Chondrocyte (in vitro differentiated cells): Measurements from ENCODE around the gene UPF2. TPM values are rescaled to one million over a fixed set of nuclear protein-coding genes. Genes with fewer than 3 reads are reported as not detected.
A peak's percentile ranks its signal among the peaks of the same experiment; 100 is the strongest.

ENCODE experiments used
- DNase-seq: peaks from one replicate; pipeline ENCODE4 v3.0.0; 2021; ENCODE audit warnings: mixed read lengths, low spot score
- H3K27ac Mint-ChIP-seq: one replicate; pipeline ENCODE4 v1.8.0; 2021; ENCODE audit warnings: mild to moderate bottlenecking, moderate library complexity, mixed read lengths; ENCODE audit not compliant: unreplicated experiment
- H3K27me3 Mint-ChIP-seq: 2 replicates; pipeline ENCODE4 v1.8.0; 2021; ENCODE audit warnings: low read depth, mixed read lengths
- H3K36me3 Mint-ChIP-seq: 2 replicates; pipeline ENCODE4 v1.8.0; 2021; ENCODE audit warnings: low read depth, mixed read lengths
- H3K4me1 Mint-ChIP-seq: 2 replicates; pipeline ENCODE4 v1.8.0; 2021; ENCODE audit warnings: low read depth, mild to moderate bottlenecking, mixed read lengths
- H3K4me3 Mint-ChIP-seq: one replicate; pipeline ENCODE4 v1.8.0; 2021; ENCODE audit warnings: mild to moderate bottlenecking, moderate library complexity, mixed read lengths; ENCODE audit not compliant: unreplicated experiment
- H3K9me3 Mint-ChIP-seq: 2 replicates; pipeline ENCODE4 v1.8.0; 2021; ENCODE audit warnings: low read depth, mixed read lengths
- total RNA-seq: library from RNA; stranded (reverse); gene quantifications from 3 replicates; pipeline ENCODE4 v1.2.1, GENCODE V29; 2021
- TF ChIP-seq, protein P1 (sequence below): fragments of 200-600 bp; sonication (generic); IDR thresholded peaks from 2 replicates; pipeline ENCODE4 v1.5.0; 2021; ENCODE audit warnings: antibody characterized with exemption, mild to moderate bottlenecking, moderate library complexity

Gene UPF2
- total RNA-seq, 1 donor from 2014 or later: 20.3 TPM

DNA sequence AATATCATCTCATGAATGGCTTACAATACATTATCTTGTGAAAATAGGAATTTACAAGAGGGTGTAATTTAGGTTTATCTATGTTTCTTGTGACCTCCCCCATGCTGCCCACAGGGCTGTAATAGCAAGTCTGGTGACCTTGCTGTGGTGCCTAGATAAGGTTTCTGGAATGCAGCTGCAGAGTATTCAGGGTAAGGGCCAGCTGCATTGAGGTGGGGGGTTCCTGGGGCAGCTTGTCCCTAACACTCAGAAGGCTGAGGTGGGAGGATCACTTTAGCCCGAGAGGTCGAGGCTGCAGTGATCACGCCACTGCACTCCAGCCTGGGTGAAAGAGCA is 20.8 kb upstream of the UPF2 start:
- Mint-ChIP-seq H3K27me3 (peaks cover 3% of the 10 kb centered on the region), H3K9me3 (no peaks in the 10 kb centered on the region), H3K27ac (no peak overlapping the region), H3K4me3 (no peak overlapping the region), H3K36me3 (no peaks in the 10 kb centered on the region), H3K4me1 (peaks cover 7% of the 10 kb centered on the region)
- TF ChIP-seq, protein P1, sequence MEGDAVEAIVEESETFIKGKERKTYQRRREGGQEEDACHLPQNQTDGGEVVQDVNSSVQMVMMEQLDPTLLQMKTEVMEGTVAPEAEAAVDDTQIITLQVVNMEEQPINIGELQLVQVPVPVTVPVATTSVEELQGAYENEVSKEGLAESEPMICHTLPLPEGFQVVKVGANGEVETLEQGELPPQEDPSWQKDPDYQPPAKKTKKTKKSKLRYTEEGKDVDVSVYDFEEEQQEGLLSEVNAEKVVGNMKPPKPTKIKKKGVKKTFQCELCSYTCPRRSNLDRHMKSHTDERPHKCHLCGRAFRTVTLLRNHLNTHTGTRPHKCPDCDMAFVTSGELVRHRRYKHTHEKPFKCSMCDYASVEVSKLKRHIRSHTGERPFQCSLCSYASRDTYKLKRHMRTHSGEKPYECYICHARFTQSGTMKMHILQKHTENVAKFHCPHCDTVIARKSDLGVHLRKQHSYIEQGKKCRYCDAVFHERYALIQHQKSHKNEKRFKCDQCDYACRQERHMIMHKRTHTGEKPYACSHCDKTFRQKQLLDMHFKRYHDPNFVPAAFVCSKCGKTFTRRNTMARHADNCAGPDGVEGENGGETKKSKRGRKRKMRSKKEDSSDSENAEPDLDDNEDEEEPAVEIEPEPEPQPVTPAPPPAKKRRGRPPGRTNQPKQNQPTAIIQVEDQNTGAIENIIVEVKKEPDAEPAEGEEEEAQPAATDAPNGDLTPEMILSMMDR: no peak
- peak; percentile 26 for DNase-seq

DNA sequence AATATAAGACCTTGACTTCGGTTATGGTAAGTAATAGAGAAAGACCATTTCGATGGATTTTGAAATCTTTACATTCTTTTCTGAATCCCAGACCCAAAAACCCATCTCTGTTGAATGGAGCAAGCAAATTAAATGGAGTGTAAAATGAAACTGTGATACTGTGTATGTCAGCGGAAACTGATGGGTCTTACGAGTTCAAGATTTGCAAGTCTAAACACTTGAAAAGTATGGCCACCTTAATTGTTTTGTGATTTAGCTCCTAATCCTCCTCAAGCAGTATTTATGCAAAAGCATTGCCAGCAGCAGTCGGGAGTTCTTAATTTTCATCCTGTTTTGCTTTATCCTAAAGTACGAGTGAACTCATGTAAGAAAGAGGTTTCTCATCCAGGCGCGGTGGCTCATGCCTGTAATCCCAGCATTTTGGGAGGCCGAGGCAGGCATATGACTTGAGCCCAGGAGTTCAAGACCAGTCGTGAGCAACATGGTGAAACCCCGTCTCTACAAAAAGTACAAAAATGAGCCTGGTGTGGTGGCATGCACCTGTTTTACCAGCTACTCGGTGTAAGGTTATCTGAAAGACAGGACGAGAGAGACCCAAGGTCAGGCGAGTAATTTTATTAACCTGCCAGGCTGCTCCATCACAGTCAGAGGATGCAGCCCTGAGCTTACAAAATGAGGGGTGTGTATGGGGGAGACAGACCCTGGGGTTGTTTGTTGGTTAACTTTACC is 20.3 kb upstream of the UPF2 start:
- no peaks in the 10 kb centered on the region for H3K9me3 Mint-ChIP-seq
- peak; percentile 24 for DNase-seq
- no peaks in the 10 kb centered on the region for H3K36me3 Mint-ChIP-seq
- H3K4me1 Mint-ChIP-seq: peaks cover 5% of the 10 kb centered on the region
- TF ChIP-seq, protein P1: no peak
- no peak overlapping the region for H3K27ac Mint-ChIP-seq
- H3K27me3 Mint-ChIP-seq: peaks cover 3% of the 10 kb centered on the region
- H3K4me3 Mint-ChIP-seq: no peak overlapping the region

DNA sequence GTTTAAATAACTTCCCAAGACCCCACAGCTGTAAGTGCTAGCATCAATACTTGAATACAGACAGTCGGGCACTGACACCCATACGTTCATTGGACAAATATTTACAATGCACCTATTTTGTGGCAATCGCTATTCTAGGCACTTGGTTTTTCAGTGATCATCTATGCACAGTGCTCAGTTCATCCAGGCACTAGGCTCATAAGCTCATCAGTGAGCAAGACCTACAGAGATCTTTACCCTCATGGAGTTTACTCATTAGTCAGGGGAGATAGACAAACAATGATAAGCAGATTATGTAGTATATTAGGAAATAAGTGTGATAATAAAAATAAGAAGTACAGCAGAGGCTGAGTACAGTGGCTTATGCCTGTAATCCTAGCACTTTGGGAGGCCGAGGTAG is 18.5 kb upstream of the UPF2 start:
- no peaks in the 10 kb centered on the region for H3K36me3 Mint-ChIP-seq
- no peaks in the 10 kb centered on the region for H3K4me1 Mint-ChIP-seq
- no peak overlapping the region for H3K4me3 Mint-ChIP-seq
- peaks cover 3% of the 10 kb centered on the region for H3K27me3 Mint-ChIP-seq
- no peaks in the 10 kb centered on the region for H3K9me3 Mint-ChIP-seq
- no peak overlapping the region for H3K27ac Mint-ChIP-seq
- TF ChIP-seq, protein P1: no peak
- DNase-seq: no peak

DNA sequence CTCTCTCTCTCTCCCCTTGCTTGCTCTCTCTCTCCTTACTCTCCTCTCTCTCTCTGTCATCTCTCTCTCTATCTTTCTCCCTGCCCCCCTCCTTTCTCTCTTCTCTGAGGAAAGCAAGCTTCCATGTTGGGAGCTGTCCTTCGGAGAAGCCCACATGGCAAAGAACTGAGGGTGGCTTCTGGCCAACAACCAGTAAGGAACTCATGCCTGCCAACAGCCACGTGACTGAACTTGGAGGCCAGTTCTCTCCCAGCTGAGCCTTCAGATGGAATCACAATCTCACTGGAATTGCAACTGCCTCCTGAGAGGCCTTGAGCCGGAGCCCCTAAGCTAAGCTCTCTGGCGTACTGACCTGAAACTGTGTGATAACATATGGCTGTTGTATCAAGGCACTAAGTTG is 14.1 kb upstream of the UPF2 start:
- Mint-ChIP-seq H3K27me3 (no peaks in the 10 kb centered on the region), H3K36me3 (no peaks in the 10 kb centered on the region), H3K4me1 (no peaks in the 10 kb centered on the region), H3K4me3 (no peak overlapping the region), H3K9me3 (no peaks in the 10 kb centered on the region), H3K27ac (no peak overlapping the region)
- DNase-seq: no peak
- TF ChIP-seq, protein P1: no peak

DNA sequence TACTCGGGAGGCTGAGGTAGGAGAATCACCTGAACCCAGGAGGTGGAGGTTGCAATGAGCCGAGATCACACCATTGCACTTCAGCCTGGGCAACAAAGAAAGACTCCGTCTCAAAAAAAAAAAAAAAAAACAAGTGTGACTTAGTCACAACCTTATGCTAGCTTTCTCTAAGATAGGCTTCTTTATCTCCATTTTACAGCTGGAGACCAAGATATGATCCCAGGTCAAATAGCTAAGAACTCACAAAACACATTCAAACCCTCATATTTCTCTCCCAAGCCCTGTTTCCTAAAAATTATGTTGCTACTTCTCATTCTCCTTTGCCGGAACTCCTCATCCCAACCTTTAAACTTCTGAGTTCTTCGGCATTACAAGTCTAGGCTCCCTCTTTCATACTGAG is 13.1 kb upstream of the UPF2 start:
- H3K9me3 Mint-ChIP-seq: no peaks in the 10 kb centered on the region
- H3K36me3 Mint-ChIP-seq: no peaks in the 10 kb centered on the region
- no peak for DNase-seq
- H3K27ac Mint-ChIP-seq: no peak overlapping the region
- H3K4me3 Mint-ChIP-seq: no peak overlapping the region
- H3K27me3 Mint-ChIP-seq: no peaks in the 10 kb centered on the region
- TF ChIP-seq, protein P1: no peak
- no peaks in the 10 kb centered on the region for H3K4me1 Mint-ChIP-seq
